H1 (cell line): ENCODE measurements around the gene ETV7.

Experiments
- CEBPB ChIP-seq: IDR thresholded peaks from 2 replicates; pipeline ENCODE4 v1.6.1; 2012; ENCODE audit warnings: low read depth, low read length
- POLR2AphosphoS5 ChIP-seq: IDR thresholded peaks from 2 replicates; pipeline ENCODE4 v1.6.1; 2011; ENCODE audit warnings: low read depth, low read length
- RFX5 ChIP-seq: IDR thresholded peaks from 2 replicates; pipeline ENCODE4 v1.6.1; 2011; ENCODE audit warnings: low read depth, low read length, improper control_type of control experiment, borderline replicate concordance
- SIN3A ChIP-seq, 2 experiments: IDR thresholded peaks in 1 of 2; conservative IDR thresholded peaks in 1 of 2; 2 replicates each; pipeline ENCODE4 v1.6.1; 2011 to 2012; ENCODE audit warnings: low read length in 2 of 2, improper control_type of control experiment in 1 of 2, low read depth in 1 of 2, mild to moderate bottlenecking in 1 of 2
- TF ChIP-seq, protein P1 (sequence below), 3 experiments: IDR thresholded peaks; 1 replicate in 2 of 3; 2 replicates in 1 of 3; pipeline versions ENCODE4 v1.5.1 to v1.6.1; 2011; ENCODE audit warnings: low read length in 3 of 3, mild to moderate bottlenecking in 3 of 3, inconsistent platforms in 2 of 3, low read depth in 1 of 3, moderate library complexity in 1 of 3; ENCODE audit not compliant: insufficient read depth in 1 of 3; ENCODE audit errors: control extremely low read depth in 1 of 3
- TF ChIP-seq, protein P2 (sequence below): IDR thresholded peaks from 2 replicates; pipeline ENCODE4 v1.6.1; 2012; ENCODE audit warnings: inconsistent platforms

DNA sequence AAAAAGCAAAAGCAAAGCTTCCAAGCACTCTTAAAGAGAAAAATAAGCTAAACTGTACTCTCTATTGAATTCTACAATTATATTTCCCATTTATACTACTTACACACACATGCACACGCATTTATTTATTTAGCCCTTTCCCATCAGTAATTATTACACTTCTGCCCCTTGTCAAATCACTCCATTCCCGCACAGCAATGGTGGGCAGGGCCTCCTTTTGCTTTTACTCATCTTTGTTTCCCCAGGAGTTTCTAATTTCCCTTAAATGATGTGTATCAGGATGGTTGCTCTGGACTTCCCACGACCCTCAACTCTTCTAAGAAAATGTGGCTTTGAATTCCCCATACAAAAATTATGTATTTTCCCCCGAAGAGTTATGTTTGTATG is 35.2 kb upstream of the ETV7 start:
- TF ChIP-seq, protein P1, sequence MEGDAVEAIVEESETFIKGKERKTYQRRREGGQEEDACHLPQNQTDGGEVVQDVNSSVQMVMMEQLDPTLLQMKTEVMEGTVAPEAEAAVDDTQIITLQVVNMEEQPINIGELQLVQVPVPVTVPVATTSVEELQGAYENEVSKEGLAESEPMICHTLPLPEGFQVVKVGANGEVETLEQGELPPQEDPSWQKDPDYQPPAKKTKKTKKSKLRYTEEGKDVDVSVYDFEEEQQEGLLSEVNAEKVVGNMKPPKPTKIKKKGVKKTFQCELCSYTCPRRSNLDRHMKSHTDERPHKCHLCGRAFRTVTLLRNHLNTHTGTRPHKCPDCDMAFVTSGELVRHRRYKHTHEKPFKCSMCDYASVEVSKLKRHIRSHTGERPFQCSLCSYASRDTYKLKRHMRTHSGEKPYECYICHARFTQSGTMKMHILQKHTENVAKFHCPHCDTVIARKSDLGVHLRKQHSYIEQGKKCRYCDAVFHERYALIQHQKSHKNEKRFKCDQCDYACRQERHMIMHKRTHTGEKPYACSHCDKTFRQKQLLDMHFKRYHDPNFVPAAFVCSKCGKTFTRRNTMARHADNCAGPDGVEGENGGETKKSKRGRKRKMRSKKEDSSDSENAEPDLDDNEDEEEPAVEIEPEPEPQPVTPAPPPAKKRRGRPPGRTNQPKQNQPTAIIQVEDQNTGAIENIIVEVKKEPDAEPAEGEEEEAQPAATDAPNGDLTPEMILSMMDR (IDR thresholded peaks at IDR 0.05; ENCODE audit: control extremely low read depth in 1 of 3, insufficient read depth in 1 of 3, low read depth in 1 of 3, low read length in 3 of 3): no peak
- TF ChIP-seq CEBPB: no peak
- no peak for TF ChIP-seq RFX5
- no peak for TF ChIP-seq SIN3A (conservative IDR thresholded peaks at IDR 0.05 in 1 of 2, IDR thresholded peaks at IDR 0.05 in 1 of 2; ENCODE audit: low read depth in 1 of 2, low read length in 2 of 2)
- no peak for TF ChIP-seq POLR2AphosphoS5
- TF ChIP-seq, protein P2, sequence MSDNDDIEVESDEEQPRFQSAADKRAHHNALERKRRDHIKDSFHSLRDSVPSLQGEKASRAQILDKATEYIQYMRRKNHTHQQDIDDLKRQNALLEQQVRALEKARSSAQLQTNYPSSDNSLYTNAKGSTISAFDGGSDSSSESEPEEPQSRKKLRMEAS: no peak
